ENCODE data around the gene TRIM50.
"Not testable (repeated sequence)": the region's sequence is repeated elsewhere in the genome, so short reads cannot be mapped to it uniquely, and the experiment has no call there.

Gene TRIM50

DNA sequence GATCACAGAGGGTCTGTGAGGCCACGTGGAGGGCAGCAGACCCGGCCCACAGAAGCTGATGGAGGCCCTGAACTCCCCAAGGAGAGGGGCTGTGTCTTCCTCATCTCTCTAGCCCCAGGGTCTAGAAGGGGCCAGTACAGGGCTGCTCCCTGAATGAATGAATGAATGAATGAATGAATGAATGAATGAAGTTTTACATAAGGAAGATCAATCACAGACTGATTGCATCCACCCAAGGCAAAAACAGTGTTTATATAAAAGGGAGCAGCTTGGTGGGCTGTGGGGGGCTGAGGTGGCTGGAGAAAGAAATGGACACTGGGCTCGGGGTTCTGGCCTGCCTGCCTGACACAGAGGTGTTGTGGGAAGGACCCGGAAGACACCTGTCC, 14.4 kb downstream of the TRIM50 start:
- Histone ChIP-seq H3K9me3 (replicated peaks; ENCODE audit: insufficient read depth, low read length) (no peaks in the 10 kb centered on the region), H3K27ac (ENCODE audit: low read length) (no peak overlapping the region)

DNA sequence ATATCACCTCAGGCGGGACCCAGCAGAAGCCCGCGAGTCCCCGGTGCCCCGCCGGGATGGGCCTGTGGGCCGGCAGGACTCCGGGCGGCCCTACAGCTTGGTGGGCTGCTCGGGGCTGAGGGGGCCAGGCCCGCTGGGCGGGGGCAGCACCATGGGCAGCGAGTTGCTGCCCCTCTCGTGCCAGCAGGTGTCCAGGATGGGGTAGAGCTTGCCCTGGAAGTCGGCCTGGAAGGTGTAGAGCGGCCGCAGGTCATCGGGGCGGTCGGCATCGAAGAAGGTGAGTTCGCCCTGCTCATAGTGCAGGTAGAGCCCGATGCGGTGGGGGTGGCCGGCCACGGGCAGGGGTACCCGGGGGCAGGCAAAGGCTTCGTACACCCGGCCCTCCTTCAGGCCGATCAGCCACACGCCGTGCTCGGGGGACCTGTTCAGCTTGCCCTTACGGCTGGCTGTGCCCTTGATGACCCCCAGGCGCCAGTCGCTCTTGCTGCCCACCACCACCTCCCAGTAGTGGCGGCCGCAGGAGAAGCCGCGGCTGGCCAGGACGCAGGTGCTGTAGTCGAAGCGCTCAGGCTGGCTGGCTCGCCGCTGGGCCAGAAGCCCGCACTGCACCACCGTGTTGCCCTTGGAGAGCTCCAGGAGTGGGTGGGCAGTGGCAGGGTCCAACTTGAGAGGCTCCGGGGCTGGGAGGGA, 14.9 kb downstream of the TRIM50 start:
- no peaks in the 10 kb centered on the region for H3K27me3 ChIP-seq (replicated peaks; ENCODE audit: insufficient read depth, low read length)
- H3K9me2 ChIP-seq (replicated peaks; ENCODE audit: insufficient read depth, low read length): no peaks in the 10 kb centered on the region
- peaks cover 8% of the 10 kb centered on the region for H3K79me2 ChIP-seq (ENCODE audit: low read length)

More for the DNA sequence above, 14.4 kb downstream of the TRIM50 start:
- Histone ChIP-seq H3K4me2 (ENCODE audit: low read depth, low read length) (no peak overlapping the region), H3K4me3 (ENCODE audit: low read length) (no peak overlapping the region), H3K36me3 (replicated peaks; ENCODE audit: insufficient read depth, low read length) (no peaks in the 10 kb centered on the region), H3F3A (ENCODE audit: insufficient read depth, low read length) (no peaks in the 10 kb centered on the region), H3K79me2 (ENCODE audit: low read length) (peaks cover 3% of the 10 kb centered on the region; the same call in 1 of the 2 replicates), H3K9me2 (replicated peaks; ENCODE audit: insufficient read depth, low read length) (no peaks in the 10 kb centered on the region), H4K20me1 (ENCODE audit: insufficient read depth, low read length) (no peaks in the 10 kb centered on the region), H3K9ac (ENCODE audit: low read length) (no peak overlapping the region), H3K27me3 (replicated peaks; ENCODE audit: insufficient read depth, low read length) (no peaks in the 10 kb centered on the region), H3K4me1 (ENCODE audit: low read length) (no peaks in the 10 kb centered on the region), H2AFZ (ENCODE audit: low read length) (no peak overlapping the region)
- no peak for DNase-seq
- TF ChIP-seq, protein P1, sequence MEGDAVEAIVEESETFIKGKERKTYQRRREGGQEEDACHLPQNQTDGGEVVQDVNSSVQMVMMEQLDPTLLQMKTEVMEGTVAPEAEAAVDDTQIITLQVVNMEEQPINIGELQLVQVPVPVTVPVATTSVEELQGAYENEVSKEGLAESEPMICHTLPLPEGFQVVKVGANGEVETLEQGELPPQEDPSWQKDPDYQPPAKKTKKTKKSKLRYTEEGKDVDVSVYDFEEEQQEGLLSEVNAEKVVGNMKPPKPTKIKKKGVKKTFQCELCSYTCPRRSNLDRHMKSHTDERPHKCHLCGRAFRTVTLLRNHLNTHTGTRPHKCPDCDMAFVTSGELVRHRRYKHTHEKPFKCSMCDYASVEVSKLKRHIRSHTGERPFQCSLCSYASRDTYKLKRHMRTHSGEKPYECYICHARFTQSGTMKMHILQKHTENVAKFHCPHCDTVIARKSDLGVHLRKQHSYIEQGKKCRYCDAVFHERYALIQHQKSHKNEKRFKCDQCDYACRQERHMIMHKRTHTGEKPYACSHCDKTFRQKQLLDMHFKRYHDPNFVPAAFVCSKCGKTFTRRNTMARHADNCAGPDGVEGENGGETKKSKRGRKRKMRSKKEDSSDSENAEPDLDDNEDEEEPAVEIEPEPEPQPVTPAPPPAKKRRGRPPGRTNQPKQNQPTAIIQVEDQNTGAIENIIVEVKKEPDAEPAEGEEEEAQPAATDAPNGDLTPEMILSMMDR (IDR thresholded peaks at IDR 0.05; ENCODE audit: low read length): no peak

DNA sequence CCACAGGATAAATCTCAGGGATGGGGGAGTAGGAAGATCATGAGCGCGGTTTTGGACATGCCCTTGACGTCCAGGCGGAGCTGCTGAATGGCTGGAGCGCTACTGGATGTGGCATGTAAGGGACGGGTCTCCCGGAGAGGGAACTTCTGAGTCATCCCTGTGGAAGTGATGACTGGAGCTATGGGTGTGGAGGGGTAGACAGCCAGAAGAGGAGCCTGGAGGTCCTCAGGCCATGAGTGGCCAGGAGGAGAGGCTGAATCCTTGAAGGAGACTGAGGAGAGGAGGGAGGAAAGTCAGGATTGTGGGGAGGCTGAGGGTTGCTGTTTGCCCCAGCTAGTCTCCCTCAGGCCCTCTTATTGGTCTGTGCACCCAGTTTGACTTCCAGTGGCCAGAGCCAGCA, 16.5 kb downstream of the TRIM50 start:
- not testable (repeated sequence) for H3K9ac ChIP-seq (ENCODE audit: low read length); H3K9me2 ChIP-seq (replicated peaks; ENCODE audit: insufficient read depth, low read length); H3K4me2 ChIP-seq (ENCODE audit: low read depth, low read length); DNase-seq; H3K27me3 ChIP-seq (replicated peaks; ENCODE audit: insufficient read depth, low read length); H2AFZ ChIP-seq (ENCODE audit: low read length); H3K4me3 ChIP-seq (ENCODE audit: low read length); H3K4me1 ChIP-seq (ENCODE audit: low read length); H3F3A ChIP-seq (ENCODE audit: insufficient read depth, low read length); H3K27ac ChIP-seq (ENCODE audit: low read length); H4K20me1 ChIP-seq (ENCODE audit: insufficient read depth, low read length); H3K36me3 ChIP-seq (replicated peaks; ENCODE audit: insufficient read depth, low read length); H3K9me3 ChIP-seq (replicated peaks; ENCODE audit: insufficient read depth, low read length)
- peaks cover 24% of the 10 kb centered on the region for H3K79me2 ChIP-seq (ENCODE audit: low read length)

More for the DNA sequence above, 14.9 kb downstream of the TRIM50 start:
- Histone ChIP-seq H3K4me2 (ENCODE audit: low read depth, low read length) (no peak overlapping the region), H2AFZ (ENCODE audit: low read length) (no peak overlapping the region), H4K20me1 (ENCODE audit: insufficient read depth, low read length) (no peaks in the 10 kb centered on the region), H3K36me3 (replicated peaks; ENCODE audit: insufficient read depth, low read length) (no peaks in the 10 kb centered on the region), H3K27ac (ENCODE audit: low read length) (no peak overlapping the region), H3K9me3 (replicated peaks; ENCODE audit: insufficient read depth, low read length) (no peaks in the 10 kb centered on the region), H3K4me3 (ENCODE audit: low read length) (no peak overlapping the region), H3K9ac (ENCODE audit: low read length) (no peak overlapping the region), H3K4me1 (ENCODE audit: low read length) (0 out of 2 replicates have a peak, but pooled peaks cover under 1% of the 10 kb centered on the region), H3F3A (ENCODE audit: insufficient read depth, low read length) (no peaks in the 10 kb centered on the region)
- DNase-seq: no peak
- TF ChIP-seq, protein P1 (IDR thresholded peaks at IDR 0.05; ENCODE audit: low read length): no peak
- TF ChIP-seq EZH2 (optimal IDR thresholded peaks at IDR 0.05; ENCODE audit: low read depth, low read length) (no peak), EZH2phosphoT487 (IDR thresholded peaks at IDR 0.05; ENCODE audit: low read length) (no peak)

DNA sequence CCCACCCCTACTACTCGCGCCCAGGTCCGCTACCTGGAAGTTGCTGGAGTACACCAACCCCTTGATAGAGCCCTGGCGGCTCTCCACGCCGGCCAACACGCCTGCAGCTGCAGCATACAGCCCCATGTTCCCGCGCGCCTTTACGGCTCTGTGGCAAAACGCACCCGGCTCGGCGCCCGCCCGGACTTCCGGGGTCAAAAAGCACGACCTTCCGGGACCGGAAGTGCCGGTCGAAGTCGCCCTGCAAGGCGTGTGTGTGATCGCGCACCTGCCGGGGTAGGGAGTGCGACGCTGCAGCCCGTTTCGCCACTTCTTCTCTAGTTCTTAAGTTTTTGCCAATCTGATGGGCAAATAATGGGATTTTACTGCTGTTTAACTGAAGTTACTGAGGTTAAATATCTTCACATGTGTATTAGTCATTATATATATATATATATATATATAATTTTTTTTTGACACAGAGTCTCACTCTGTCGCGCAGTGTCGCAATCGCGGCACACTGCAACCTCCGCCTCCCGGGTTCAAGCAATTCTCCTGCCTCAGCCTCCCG, 19.1 kb downstream of the TRIM50 start, which contains the start of gene NSUN5:
NSUN5 (minus strand) TSS at position 162 of the 550 bp plus-strand sequence; CDS start at position 126, 36 bp downstream.
- Histone ChIP-seq H3K27ac (ENCODE audit: low read length) (peak within 1 kb of the TSS; percentile 25; the same call in 1 of the 2 replicates), H3K4me1 (ENCODE audit: low read length) (peaks cover 7% of the 10 kb centered on the region), H3K9ac (ENCODE audit: low read length) (peak within 1 kb of the TSS; percentile 53), H3K27me3 (replicated peaks; ENCODE audit: insufficient read depth, low read length) (no peaks in the 10 kb centered on the region), H3K9me3 (replicated peaks; ENCODE audit: insufficient read depth, low read length) (no peaks in the 10 kb centered on the region), H2AFZ (ENCODE audit: low read length) (peak within 1 kb of the TSS; percentile 43), H3K36me3 (replicated peaks; ENCODE audit: insufficient read depth, low read length) (no peaks in the 10 kb centered on the region; the same call in 1 of the 2 replicates), H3K9me2 (replicated peaks; ENCODE audit: insufficient read depth, low read length) (no peaks in the 10 kb centered on the region), H4K20me1 (ENCODE audit: insufficient read depth, low read length) (no peaks in the 10 kb centered on the region), H3K79me2 (ENCODE audit: low read length) (peaks cover 30% of the 10 kb centered on the region), H3K4me2 (ENCODE audit: low read depth, low read length) (peak within 1 kb of the TSS; percentile 75), H3F3A (ENCODE audit: insufficient read depth, low read length) (no peaks in the 10 kb centered on the region), H3K4me3 (ENCODE audit: low read length) (peak within 1 kb of the TSS; percentile 74)
- TF ChIP-seq, protein P1 (IDR thresholded peaks at IDR 0.05; ENCODE audit: low read length): no peak
- peak; percentile 94 for DNase-seq

All from MM.1S (cell line).